Measurements from ENCODE around the gene INTS15. TPM values are rescaled to one million over a fixed set of nuclear protein-coding genes. Genes with fewer than 3 reads are reported as not detected.
A peak's percentile ranks its signal among the peaks of the same experiment; 100 is the strongest.

Gene INTS15
- total and polyA plus RNA-seq, 5 experiments from 2014 or later: 29.4 to 61.8 (median 43.3) TPM

DNA sequence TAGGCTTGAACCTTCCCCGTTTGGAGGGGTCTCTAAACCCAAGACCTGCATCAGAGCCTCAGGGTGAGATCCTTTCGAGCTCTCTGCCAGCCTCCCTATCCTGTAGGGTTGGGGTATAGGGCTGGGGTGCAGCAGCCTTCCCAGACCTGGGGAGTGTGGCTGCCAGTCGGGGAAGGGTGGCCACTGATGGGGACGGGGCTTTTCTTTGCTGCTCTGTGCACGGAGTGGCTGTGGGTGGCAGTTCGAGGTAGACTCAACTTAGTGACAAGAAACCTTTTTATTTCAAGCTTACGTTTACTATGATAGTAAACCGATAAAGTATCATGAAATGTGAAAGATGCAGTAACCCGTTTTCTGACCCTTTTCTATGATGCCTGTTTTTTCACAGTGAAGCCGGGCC lies 60.3 kb downstream of the INTS15 start:
- Mint-ChIP-seq H3K36me3 (peaks cover 0 to 59% (median 44%) of the 10 kb centered on the region in 3 donors), H3K9me3 (peaks cover 0 to 17% (median 0%) of the 10 kb centered on the region in 9 donors), H3K4me1 (peaks cover 0 to 6% (median under 1%) of the 10 kb centered on the region in 4 donors), H3K27me3 (no peaks in the 10 kb centered on the region), H3K4me3 (no peak overlapping the region), H3K27ac (peak overlapping the region in 4 of 10 donors; percentile 40 to 62 (median 48))
- POLR2A ChIA-PET: no interaction called here
- DNase-seq (no peak), ATAC-seq (no peak)

DNA sequence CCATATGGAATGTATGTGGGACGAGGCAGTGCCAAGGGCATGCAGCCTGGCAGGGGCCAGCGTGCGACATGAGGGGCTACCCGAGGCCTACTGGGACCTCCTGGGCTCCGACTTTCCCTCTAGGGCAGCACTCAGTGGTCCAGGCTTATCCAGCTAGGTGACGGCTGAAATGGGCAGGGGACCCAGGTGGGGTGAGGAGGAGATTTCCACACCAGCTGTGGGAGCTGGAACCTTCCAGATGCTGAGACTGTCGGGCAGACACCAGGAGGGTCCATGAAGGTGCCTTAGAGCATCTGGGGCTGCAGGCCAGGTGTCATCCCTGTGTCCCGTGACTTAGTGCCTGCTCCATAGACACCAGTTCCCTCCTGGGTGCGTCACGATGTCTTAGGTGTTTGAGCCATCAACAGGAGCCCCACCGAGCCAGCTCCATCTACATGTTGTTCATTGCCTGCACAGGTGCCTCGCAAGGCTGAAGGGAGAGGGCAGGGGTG lies 60.7 kb downstream of the INTS15 start:
- H3K27ac Mint-ChIP-seq: peak overlapping the region in 5 of 10 donors; percentile 10 to 81 (median 46)
- peaks cover 0 to 21% (median 0%) of the 10 kb centered on the region in 9 donors for H3K9me3 Mint-ChIP-seq
- peaks cover 0 to 61% (median 48%) of the 10 kb centered on the region in 3 donors for H3K36me3 Mint-ChIP-seq
- H3K4me3 Mint-ChIP-seq: no peak overlapping the region
- H3K27me3 Mint-ChIP-seq: no peaks in the 10 kb centered on the region
- H3K4me1 Mint-ChIP-seq: peaks cover 0 to 6% (median under 1%) of the 10 kb centered on the region in 4 donors
- peak in 1 of 10 donors; percentile 42 for DNase-seq
- ATAC-seq: no peak
- POLR2A ChIA-PET: no interaction called here

DNA sequence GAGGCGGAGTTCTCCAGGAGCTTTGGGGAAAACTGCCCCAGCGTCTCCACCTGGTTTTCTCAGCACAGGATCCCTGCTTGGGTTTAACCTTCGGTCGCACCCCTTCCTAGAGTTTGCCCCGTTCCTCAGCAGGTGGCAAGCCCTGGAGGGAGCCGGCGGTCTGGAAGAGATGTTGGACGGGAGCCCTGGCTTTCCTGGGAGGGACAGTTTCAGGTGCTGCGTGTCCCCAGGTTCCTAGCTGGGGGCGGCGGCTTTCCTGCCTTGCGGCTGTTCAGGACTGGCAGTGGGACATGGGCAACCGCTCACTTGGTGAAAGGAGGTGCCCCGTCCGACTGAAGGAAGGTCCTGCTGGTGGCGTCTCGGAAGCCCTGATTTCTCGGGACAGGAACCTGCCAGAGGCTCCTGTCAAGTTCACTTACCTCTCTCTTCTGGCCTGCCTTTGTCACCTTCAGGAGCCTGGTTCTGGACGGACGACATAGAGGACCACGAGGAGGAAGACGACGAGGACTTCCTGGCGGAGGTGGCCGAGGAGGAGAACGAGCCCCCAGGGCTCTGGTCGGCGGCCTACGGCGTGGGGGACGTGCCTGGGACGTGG lies 62.1 kb downstream of the INTS15 start:
- ATAC-seq (no peak), DNase-seq (peak in 1 of 10 donors; percentile 43)
- H3K4me3 Mint-ChIP-seq: no peak overlapping the region
- H3K4me1 Mint-ChIP-seq: peaks cover 0 to 3% (median under 1%) of the 10 kb centered on the region in 4 donors
- no peaks in the 10 kb centered on the region for H3K27me3 Mint-ChIP-seq
- no peak overlapping the region for H3K27ac Mint-ChIP-seq
- POLR2A ChIA-PET: no interaction called here
- peaks cover 0 to 21% (median 0%) of the 10 kb centered on the region in 9 donors for H3K9me3 Mint-ChIP-seq
- H3K36me3 Mint-ChIP-seq: peaks cover 0 to 58% (median 45%) of the 10 kb centered on the region in 3 donors

DNA sequence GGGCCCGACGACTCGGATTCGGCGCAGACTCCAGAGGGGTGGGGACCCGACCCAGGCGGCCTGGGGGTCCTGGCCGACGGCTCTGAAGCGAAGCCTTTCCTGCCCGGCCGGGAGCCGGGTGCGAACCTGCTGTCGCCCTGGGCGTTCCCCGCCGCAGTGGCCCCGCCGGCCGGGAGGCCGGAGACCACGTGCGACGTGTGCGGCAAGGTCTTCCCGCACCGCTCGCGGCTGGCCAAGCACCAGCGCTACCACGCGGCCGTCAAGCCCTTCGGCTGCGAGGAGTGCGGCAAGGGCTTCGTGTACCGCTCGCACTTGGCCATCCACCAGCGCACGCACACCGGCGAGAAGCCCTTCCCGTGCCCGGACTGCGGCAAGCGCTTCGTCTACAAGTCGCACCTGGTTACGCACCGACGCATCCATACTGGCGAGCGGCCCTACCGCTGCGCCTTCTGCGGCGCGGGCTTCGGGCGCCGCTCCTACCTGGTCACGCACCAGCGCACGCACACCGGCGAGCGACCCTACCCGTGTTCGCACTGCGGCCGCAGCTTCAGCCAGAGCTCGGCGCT lies 62.7 kb downstream of the INTS15 start:
- POLR2A ChIA-PET: no interaction called here
- no peaks in the 10 kb centered on the region for H3K27me3 Mint-ChIP-seq
- peaks cover 0 to 21% (median 0%) of the 10 kb centered on the region in 9 donors for H3K9me3 Mint-ChIP-seq
- no peak overlapping the region for H3K27ac Mint-ChIP-seq
- DNase-seq (peak in 1 of 10 donors; percentile 45), ATAC-seq (no peak)
- H3K4me1 Mint-ChIP-seq: peaks cover 0 to 2% (median 0%) of the 10 kb centered on the region in 4 donors
- peaks cover 0 to 54% (median 40%) of the 10 kb centered on the region in 3 donors for H3K36me3 Mint-ChIP-seq
- no peak overlapping the region for H3K4me3 Mint-ChIP-seq

DNA sequence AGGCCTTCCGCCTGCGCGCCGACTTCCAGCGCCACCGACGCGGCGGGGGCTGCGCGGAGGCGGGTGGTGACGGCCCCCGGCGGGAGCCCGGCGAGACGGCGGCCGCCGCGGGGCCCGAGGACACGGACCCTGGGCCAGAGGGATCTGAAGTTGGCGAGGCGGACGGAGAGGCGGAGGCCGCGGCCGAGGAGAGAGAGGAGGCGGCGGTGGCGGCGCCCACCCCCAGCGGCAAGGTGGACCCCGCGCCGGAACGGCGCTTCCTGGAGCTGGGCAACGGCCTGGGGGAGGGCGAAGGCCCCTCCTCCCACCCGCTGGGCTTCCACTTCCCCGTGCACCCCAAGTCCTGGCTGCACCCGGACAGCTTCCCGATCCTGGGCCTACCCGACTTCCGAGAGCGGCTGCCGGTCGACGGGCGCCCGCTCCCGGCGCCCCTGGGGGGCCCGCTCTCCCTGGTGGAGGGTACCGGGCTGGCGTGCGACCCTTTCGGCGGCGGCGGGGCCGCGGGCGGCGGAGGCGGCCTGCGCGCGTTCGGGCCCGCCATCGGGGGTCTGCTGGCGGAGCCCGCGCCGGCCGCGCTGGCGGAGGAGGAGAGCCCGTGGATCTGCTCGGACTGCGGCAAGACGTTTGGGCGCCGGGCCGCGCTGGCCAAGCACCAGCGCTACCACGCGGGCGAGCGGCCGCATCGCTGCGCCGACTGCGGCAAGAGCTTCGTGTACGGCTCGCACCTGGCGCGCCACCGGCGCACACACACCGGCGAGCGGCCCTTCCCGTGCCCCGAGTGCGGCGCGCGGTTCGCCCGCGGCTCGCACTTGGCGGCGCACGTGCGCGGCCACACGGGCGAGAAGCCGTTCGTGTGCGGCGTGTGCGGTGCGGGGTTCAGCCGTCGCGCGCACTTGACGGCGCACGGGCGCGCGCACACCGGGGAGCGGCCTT lies 63.5 kb downstream of the INTS15 start:
- Mint-ChIP-seq H3K36me3 (peaks cover 0 to 50% (median 40%) of the 10 kb centered on the region in 3 donors), H3K4me3 (no peak overlapping the region), H3K27ac (no peak overlapping the region), H3K9me3 (peaks cover 0 to 21% (median 0%) of the 10 kb centered on the region in 9 donors), H3K27me3 (no peaks in the 10 kb centered on the region), H3K4me1 (no peaks in the 10 kb centered on the region)
- peak in 1 of 10 donors; percentile 53 for DNase-seq
- POLR2A ChIA-PET: no interaction called here
- ATAC-seq: no peak

DNA sequence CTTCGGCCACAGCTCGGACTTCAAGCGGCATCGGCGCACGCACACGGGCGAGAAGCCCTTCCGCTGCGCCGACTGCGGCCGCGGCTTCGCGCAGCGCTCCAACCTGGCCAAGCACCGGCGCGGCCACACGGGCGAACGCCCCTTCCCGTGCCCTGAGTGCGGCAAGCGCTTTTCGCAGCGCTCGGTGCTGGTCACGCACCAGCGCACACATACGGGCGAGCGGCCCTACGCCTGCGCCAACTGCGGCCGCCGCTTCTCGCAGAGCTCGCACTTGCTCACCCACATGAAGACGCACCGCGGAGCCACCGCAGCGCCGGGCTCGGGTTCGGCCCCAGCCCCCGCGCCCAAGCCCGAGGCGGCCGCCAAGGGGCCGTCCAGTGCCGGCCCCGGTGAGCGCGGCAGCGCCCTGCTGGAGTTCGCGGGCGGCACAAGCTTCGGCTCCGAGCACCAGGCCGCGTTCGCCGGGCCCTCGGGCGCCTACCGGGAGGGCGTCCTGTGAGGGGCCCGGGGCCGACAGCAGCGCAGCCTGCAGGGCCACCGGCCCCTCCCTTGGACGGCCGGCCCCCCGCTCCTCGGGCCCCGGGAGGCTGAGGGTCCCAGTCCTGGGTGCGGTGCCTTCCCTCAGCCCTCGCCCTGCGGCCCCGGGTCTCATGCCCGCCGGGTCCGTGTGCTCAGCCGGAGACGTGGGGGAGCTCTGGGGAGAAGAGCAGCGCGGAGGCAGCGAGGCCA lies 64.5 kb downstream of the INTS15 start:
- Mint-ChIP-seq H3K4me1 (peaks cover 6 to 9% (median 8%) of the 10 kb centered on the region in 4 donors), H3K27me3 (no peaks in the 10 kb centered on the region), H3K27ac (peak overlapping the region in 1 of 10 donors; percentile 71), H3K4me3 (no peak overlapping the region), H3K36me3 (peaks cover 0 to 46% (median 34%) of the 10 kb centered on the region in 3 donors), H3K9me3 (peaks cover 0 to 21% (median 0%) of the 10 kb centered on the region in 9 donors)
- ATAC-seq: no peak
- POLR2A ChIA-PET: no interaction called here
- DNase-seq: no peak

DNA sequence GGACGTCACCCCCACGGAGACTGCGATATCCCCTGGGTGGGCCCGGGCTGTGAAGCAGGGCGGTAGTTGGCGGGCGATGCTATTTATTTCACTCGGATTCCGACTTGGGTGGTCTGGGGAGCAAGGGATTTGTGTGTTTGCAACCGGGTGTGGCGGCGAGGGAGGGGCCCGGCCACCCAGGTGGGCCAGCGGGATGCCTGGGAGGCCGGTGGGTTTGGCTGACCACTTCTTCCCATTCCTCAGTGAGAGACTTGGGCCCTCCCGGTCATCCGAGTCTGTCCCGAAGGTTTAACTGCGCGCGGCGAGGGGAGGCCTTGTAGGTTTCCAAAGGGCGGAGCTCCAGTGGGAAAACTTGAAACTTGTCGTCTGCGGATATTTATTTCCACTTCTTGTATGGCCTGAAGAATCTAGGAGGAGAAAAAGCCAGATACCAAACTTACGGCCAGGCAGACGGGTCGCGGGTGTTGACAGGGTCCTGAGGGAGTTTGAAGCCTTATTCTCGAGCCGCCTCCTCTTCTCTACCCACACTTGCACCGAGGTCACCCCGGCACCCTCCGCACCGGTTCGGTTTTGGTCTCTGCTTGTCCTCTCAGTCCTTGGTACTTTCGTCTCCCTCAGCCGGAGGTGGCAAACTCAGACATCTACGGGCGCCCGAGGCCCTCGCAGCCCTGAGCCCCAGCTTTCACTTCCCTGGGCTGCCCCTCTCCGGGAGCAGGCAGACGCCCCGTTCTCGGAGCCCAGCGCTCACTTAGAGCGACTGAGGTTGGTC lies 65.2 kb downstream of the INTS15 start:
- H3K27me3 Mint-ChIP-seq: no peaks in the 10 kb centered on the region
- peaks cover 0 to 21% (median 0%) of the 10 kb centered on the region in 9 donors for H3K9me3 Mint-ChIP-seq
- H3K4me3 Mint-ChIP-seq: no peak overlapping the region
- DNase-seq (no peak), ATAC-seq (no peak)
- peaks cover 8 to 14% (median 13%) of the 10 kb centered on the region in 4 donors for H3K4me1 Mint-ChIP-seq
- H3K36me3 Mint-ChIP-seq: peaks cover 0 to 39% (median 29%) of the 10 kb centered on the region in 3 donors
- POLR2A ChIA-PET: no interaction called here
- peak overlapping the region in 1 of 10 donors; percentile 71 for H3K27ac Mint-ChIP-seq

DNA sequence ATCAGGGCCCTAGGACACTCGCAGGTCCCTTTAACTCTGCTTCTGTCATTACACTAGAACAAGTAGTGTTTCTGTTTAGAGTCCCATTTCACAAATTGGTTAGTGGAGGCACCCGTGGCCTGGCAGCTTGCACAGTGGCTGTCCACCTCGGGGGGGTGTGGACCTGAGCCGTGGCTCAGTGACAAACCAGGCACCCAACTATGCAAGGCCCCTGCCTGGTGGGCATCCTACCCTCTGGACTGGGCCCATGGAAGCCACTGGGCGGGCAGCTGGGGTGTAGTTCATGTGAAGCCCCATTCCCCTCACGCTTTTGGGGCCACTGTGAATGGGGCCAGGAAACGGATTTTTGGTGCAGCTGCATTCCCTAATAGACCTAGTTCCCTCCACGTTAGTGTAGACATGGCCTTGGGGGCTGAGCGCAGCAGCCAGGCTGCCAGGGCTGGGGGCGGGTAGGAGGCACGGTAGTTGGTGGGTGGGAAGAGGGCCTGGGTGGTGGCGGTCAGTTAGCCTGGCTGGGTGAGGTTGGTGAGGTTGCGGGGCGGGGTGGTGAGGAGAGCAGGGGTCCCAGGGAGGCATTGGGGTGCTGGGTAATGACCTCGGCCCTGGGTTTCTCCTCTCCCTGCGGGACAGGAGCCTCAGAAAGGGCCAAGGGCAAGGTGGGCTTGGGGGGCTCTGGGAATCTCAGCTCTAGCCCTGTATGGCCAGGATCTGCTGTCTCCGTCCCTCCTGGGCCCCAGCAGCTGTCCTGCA lies 66.0 kb downstream of the INTS15 start:
- peaks cover 0 to 31% (median 21%) of the 10 kb centered on the region in 3 donors for H3K36me3 Mint-ChIP-seq
- no peaks in the 10 kb centered on the region for H3K27me3 Mint-ChIP-seq
- H3K4me1 Mint-ChIP-seq: peaks cover 8 to 14% (median 13%) of the 10 kb centered on the region in 4 donors
- DNase-seq (no peak), ATAC-seq (no peak)
- POLR2A ChIA-PET: no interaction called here
- H3K4me3 Mint-ChIP-seq: no peak overlapping the region
- H3K9me3 Mint-ChIP-seq: peaks cover 0 to 14% (median 0%) of the 10 kb centered on the region in 9 donors
- peak overlapping the region in 2 of 10 donors; percentile 34 to 75 for H3K27ac Mint-ChIP-seq

DNA sequence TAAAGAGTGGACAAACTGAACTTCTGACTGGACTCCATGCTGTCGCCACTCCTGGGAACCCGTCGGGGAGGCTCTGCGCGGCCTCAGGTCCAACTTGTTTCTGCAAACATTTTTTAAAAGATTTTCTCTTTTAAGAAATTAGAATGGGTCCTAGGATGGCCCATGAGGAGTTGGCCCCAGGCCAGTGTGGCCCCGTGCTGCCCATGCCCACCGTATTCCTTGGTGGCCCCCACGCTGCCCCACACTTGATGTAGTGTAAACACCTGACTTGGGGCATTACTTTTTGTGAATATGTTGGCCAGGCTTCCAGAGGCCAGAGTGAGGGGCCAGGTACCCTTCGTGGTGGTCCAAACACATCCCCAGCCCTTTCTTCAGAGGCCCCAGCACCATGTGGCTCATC lies 66.6 kb downstream of the INTS15 start:
- POLR2A ChIA-PET: interaction anchor here (0.6 kb wide), 2 partner anchors 39 to 115 kb away, joined by 3 read pairs; no protein-coding TSS in a partner anchor
- H3K4me1 Mint-ChIP-seq: peaks cover 8 to 14% (median 13%) of the 10 kb centered on the region in 4 donors
- H3K27me3 Mint-ChIP-seq: no peaks in the 10 kb centered on the region
- peaks cover 0 to 25% (median 15%) of the 10 kb centered on the region in 3 donors for H3K36me3 Mint-ChIP-seq
- H3K27ac Mint-ChIP-seq: peak overlapping the region in 1 of 10 donors; percentile 6
- ATAC-seq: no peak
- no peak for DNase-seq
- H3K9me3 Mint-ChIP-seq: peaks cover 0 to 10% (median 0%) of the 10 kb centered on the region in 9 donors
- no peak overlapping the region for H3K4me3 Mint-ChIP-seq

Data from naive thymus-derived CD8-positive, alpha-beta T cell (primary cell).